AG04450 (cell line): ENCODE data around the gene INTS1. TPM values are rescaled to one million over a fixed set of nuclear protein-coding genes. Genes with fewer than 3 reads are reported as not detected.

Experiments used
- CTCF ChIA-PET: fragments of 300-600, 350-600 bp; formaldehyde crosslinking; extraction: SDS; loops from one replicate; lab custom pipeline; 2022; ENCODE audit warnings: antibody characterized with exemption, inconsistent platforms; lab: Charles Lee
- POLR2A ChIA-PET: fragments of 350-600 bp; formaldehyde crosslinking; extraction: SDS; loops from one replicate; lab custom pipeline; 2021; ENCODE audit warnings: antibody characterized with exemption, inconsistent platforms; lab: Yijun Ruan, JAX
- DNase-seq: peaks from one replicate; pipeline ENCODE4 v3.0.0-alpha.2; 2011; ENCODE audit warnings: low read depth, low spot score
- H3K27ac ChIP-seq: one replicate; pipeline ENCODE4 v1.5.1; 2012; ENCODE audit warnings: low read depth, low read length, control low read depth
- H3K27me3 ChIP-seq: one replicate; pipeline ENCODE4 v1.6.0; 2012; ENCODE audit warnings: low read length; ENCODE audit not compliant: control insufficient read depth, insufficient read depth
- H3K4me3 ChIP-seq: 2 replicates; pipeline ENCODE4 v1.5.1; 2011; ENCODE audit warnings: mild to moderate bottlenecking, low read depth, low read length, control low read depth
- H3K9me3 ChIP-seq: 2 replicates; pipeline ENCODE4 v1.5.1; 2012; ENCODE audit warnings: low read length; ENCODE audit not compliant: control insufficient read depth, insufficient read depth
- polyA plus RNA-seq: library from polyadenylated mRNA; depleted of rRNA; stranded (reverse); fragments of >200 nt; gene quantifications from 2 replicates; pipeline ENCODE4 v1.2.3, GENCODE V29; 2011
- TF ChIP-seq, protein P1 (sequence below): IDR thresholded peaks from 2 replicates; pipeline ENCODE4 v1.5.1; 2011; ENCODE audit warnings: low read depth, low read length, control low read depth, inconsistent platforms

INTS1 gene
- polyA plus RNA-seq, 1 experiment = 9.0 TPM

GRCh38 chr7:1508277-1508758 is 4.1 kb upstream of the INTS1 start:
- Histone ChIP-seq H3K9me3 (no peaks in the 10 kb centered on the region; the same call in 1 of the 2 replicates), H3K4me3 (no peak overlapping the region), H3K27ac (no peak overlapping the region), H3K27me3 (no peaks in the 10 kb centered on the region)
- TF ChIP-seq, protein P1, sequence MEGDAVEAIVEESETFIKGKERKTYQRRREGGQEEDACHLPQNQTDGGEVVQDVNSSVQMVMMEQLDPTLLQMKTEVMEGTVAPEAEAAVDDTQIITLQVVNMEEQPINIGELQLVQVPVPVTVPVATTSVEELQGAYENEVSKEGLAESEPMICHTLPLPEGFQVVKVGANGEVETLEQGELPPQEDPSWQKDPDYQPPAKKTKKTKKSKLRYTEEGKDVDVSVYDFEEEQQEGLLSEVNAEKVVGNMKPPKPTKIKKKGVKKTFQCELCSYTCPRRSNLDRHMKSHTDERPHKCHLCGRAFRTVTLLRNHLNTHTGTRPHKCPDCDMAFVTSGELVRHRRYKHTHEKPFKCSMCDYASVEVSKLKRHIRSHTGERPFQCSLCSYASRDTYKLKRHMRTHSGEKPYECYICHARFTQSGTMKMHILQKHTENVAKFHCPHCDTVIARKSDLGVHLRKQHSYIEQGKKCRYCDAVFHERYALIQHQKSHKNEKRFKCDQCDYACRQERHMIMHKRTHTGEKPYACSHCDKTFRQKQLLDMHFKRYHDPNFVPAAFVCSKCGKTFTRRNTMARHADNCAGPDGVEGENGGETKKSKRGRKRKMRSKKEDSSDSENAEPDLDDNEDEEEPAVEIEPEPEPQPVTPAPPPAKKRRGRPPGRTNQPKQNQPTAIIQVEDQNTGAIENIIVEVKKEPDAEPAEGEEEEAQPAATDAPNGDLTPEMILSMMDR = no peak
- no peak for DNase-seq
- POLR2A ChIA-PET = no interaction called here
- CTCF ChIA-PET = interaction anchor here (0.6 kb wide), 1 partner anchor 907 kb away, joined by 5 read pairs; no protein-coding TSS in a partner anchor

DNA sequence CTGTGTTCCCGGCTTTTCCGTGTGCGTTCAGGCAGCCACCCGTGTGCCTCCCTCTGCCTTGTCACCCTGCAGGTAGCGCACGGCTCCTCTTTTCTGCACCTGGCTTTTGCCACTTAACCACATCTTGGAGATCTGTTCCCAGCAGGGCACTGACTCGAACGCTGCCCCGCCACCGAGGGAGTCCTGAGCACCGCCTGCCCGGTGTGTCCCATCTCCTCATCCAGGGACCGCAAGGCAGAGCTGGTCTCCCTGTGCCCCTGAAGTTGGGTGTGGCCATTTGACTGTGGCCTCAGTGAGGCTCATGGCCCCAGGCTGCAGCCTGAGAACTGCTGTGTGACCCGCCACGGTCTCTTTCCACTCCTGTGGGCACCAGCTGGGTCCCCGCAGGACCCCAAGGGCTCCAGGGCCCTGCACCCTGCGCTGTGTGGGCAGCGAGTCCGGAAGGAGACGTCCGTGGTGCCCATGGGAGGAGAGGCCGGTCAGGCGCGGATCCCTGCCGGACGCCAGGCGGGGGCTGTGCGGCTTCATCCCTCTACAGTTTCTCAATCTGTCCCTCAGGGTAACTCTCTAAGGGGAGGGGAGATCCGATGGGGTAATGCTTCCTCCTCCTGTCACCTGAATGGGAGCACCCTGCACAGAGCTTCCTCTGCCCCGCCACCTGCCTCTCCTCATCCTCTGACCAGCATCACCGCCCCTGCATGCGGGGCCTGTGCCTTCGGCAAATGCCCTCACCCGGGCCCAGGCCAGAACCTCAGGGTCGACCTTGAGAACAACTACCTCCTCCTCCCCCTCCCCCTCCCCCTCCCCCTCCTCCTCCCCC is 1.8 kb upstream of the INTS1 start:
- ChIA-PET CTCF (interaction anchor here (2.1 kb wide), 1 partner anchor 32 kb away, joined by 7 read pairs; no protein-coding TSS in a partner anchor), POLR2A (no interaction called here)
- TF ChIP-seq, protein P1 = no peak
- no peak for DNase-seq
- Histone ChIP-seq H3K27me3 (no peaks in the 10 kb centered on the region), H3K27ac (no peak overlapping the region), H3K9me3 (no peaks in the 10 kb centered on the region), H3K4me3 (no peak overlapping the region)

- Histone ChIP-seq H3K27ac (no peak overlapping the region), H3K4me3 (peak overlapping the region; percentile 84), H3K9me3 (no peaks in the 10 kb centered on the region), H3K27me3 (no peaks in the 10 kb centered on the region)
- no peak for DNase-seq
- CTCF ChIA-PET = no interaction called here
- TF ChIP-seq, protein P1 = no peak
- POLR2A ChIA-PET = interaction anchor here (0.6 kb wide), 1 partner anchor 34 kb away, joined by 3 read pairs; no protein-coding TSS in a partner anchor
Observed at GRCh38 chr7:1503390-1503789, 799 bp downstream of the INTS1 start.

DNA sequence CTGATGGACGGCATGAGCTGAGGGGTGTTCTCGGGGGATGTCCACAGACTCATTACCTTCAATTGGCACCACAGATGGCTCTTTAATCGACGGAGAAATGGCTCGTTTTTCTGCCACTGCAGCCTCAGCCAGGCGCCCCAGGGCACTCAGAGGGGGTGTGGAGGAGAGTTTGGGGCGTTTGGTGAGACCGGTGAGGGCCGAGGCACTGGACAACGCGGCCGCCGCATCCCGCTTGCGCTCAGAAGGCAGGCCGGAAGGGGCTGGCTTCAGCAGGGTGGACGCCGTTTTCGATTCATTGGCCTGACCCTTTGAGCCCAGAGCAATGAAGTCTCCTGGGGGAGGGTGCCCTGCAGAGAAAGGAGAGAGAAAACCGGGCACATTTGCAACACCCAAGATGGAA is 1.3 kb downstream of the INTS1 start:
- Histone ChIP-seq H3K27me3 (no peaks in the 10 kb centered on the region), H3K4me3 (peak overlapping the region; percentile 84), H3K9me3 (no peaks in the 10 kb centered on the region), H3K27ac (no peak overlapping the region)
- POLR2A ChIA-PET = no interaction called here
- CTCF ChIA-PET = no interaction called here
- DNase-seq = no peak
- TF ChIP-seq, protein P1 = no peak
